Colonic mucosa (tissue), 4 donors: Measurements from ENCODE around the gene IFNG. TPM values are rescaled to one million over a fixed set of nuclear protein-coding genes. Genes with fewer than 3 reads are reported as not detected.
"Not testable (repeated sequence)": the region's sequence is repeated elsewhere in the genome, so short reads cannot be mapped to it uniquely, and the experiment has no call there.

Experiments used
- DNase-seq: peaks from one replicate; pipeline ENCODE4 v3.0.0-alpha.2; 2020
- H3K27ac ChIP-seq: fragments of 200-600 bp; one replicate; pipeline ENCODE4 v1.8.0; 2021
- H3K27me3 ChIP-seq: fragments of 200-600 bp; one replicate; pipeline ENCODE4 v1.8.0; 2021
- H3K36me3 ChIP-seq: fragments of 200-600 bp; one replicate; pipeline ENCODE4 v1.8.0; 2021
- H3K4me1 ChIP-seq: fragments of 200-600 bp; one replicate; pipeline ENCODE4 v1.8.0; 2021; ENCODE audit warnings: mild to moderate bottlenecking
- H3K4me3 ChIP-seq: fragments of 200-600 bp; one replicate; pipeline ENCODE4 v1.8.0; 2021
- H3K9ac ChIP-seq, 2 donors: one replicate each; pipeline ENCODE4 v1.7.0; 2013; ENCODE audit warnings: control low read depth in 2 of 2, low read depth in 2 of 2, low read length in 2 of 2
- H3K9me3 ChIP-seq: fragments of 200-600 bp; one replicate; pipeline ENCODE4 v1.8.0; 2021
- intact Hi-C: fragments of 100-400 bp; cut with DNase I; formaldehyde crosslinking; loops from one replicate; pipeline ENCODE4 v1.14.1; 2022
- total RNA-seq, 2 donors: library from RNA; stranded (reverse); fragmentation: NEBNext Ultra II Directional in 1 of 2; extraction: Animal tissue kit (Norgen Biotek cat#: 25700) in 1 of 2; gene quantifications; one replicate each; pipeline ENCODE4 v1.2.1, GENCODE V29; 2021
- TF ChIP-seq, protein P1 (sequence below): fragments of 200-600 bp; IDR thresholded peaks from one replicate; pipeline ENCODE4 v1.8.0; 2022; ENCODE audit warnings: antibody characterized with exemption, mild to moderate bottlenecking
- donor health status: healthy.
- donor health status: DM: no; HTN: no; CAD: no.
- donor health status: DM: no; HTN: no; CAD: no.

IFNG gene
- 1 to 10 TPM in 1 of 2 donors, not detected in 1; 1.1 TPM for total RNA-seq

GRCh38 chr12:68159681-68160304 lies at the start of gene IFNG:
IFNG (minus strand) TSS chr12:68159740; CDS start chr12:68159615, 125 bp downstream.
- H3K4me3 ChIP-seq: no peak within 1 kb of the TSS
- DNase-seq: no peak
- no peak within 1 kb of the TSS for H3K9ac ChIP-seq
- no peak within 1 kb of the TSS for H3K27ac ChIP-seq
- no peaks in the 10 kb centered on the region for H3K4me1 ChIP-seq
- no peaks in the 10 kb centered on the region for H3K9me3 ChIP-seq
- H3K27me3 ChIP-seq: no peaks in the 10 kb centered on the region
- H3K36me3 ChIP-seq: no peaks in the 10 kb centered on the region
- intact Hi-C loops: no loop called here
- TF ChIP-seq, protein P1, sequence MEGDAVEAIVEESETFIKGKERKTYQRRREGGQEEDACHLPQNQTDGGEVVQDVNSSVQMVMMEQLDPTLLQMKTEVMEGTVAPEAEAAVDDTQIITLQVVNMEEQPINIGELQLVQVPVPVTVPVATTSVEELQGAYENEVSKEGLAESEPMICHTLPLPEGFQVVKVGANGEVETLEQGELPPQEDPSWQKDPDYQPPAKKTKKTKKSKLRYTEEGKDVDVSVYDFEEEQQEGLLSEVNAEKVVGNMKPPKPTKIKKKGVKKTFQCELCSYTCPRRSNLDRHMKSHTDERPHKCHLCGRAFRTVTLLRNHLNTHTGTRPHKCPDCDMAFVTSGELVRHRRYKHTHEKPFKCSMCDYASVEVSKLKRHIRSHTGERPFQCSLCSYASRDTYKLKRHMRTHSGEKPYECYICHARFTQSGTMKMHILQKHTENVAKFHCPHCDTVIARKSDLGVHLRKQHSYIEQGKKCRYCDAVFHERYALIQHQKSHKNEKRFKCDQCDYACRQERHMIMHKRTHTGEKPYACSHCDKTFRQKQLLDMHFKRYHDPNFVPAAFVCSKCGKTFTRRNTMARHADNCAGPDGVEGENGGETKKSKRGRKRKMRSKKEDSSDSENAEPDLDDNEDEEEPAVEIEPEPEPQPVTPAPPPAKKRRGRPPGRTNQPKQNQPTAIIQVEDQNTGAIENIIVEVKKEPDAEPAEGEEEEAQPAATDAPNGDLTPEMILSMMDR: no peak

DNA sequence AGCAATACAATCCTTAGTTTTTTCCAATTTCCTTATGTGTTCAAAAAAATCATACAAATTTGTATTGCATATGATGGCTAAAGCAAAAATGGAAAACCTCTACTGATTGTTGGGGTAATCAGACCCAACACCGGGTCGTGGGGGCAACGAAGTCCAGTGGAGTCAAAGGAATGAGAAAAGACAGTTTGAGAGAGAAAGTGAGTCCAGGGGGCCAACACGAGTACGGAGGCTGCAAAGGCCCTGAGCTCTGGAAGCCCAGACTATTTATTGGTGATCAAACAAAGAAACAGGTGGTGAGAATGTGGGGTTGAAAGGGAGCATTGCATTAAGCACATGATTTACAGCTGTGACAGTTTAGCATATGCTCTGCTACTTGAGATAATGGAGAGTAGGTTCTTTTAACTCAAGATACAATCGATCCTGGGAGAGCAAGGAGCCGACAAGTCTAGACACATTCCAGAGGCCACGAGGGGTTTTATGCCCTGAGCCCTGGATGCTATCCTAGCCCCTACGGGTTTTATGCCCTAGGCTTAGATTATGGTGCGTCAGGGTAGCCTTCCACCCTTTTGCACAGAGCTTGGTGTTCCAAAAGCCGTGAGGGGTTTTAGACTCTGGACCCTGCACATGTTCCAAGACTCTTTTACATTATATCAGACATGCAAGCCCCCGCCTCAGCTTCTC lies 49.6 kb upstream of the IFNG start:
- H3K27ac ChIP-seq, DNase-seq, H3K36me3 ChIP-seq, H3K9ac ChIP-seq, H3K27me3 ChIP-seq, H3K4me3 ChIP-seq, H3K4me1 ChIP-seq, H3K9me3 ChIP-seq, intact Hi-C loops: not testable (repeated sequence)

GRCh38 chr12:68207276-68207675 lies 47.7 kb upstream of the IFNG start:
- DNase-seq: no peak

GRCh38 chr12:68206446-68206845 lies 46.9 kb upstream of the IFNG start:
- intact Hi-C loops: no loop called here
- Histone ChIP-seq H3K4me1 (no peaks in the 10 kb centered on the region), H3K36me3 (no peaks in the 10 kb centered on the region), H3K27me3 (no peaks in the 10 kb centered on the region), H3K4me3 (no peak overlapping the region), H3K9me3 (no peaks in the 10 kb centered on the region), H3K27ac (no peak overlapping the region), H3K9ac (no peak overlapping the region)
- no peak for DNase-seq
- TF ChIP-seq, protein P1: no peak

More at GRCh38 chr12:68207276-68207675, 47.7 kb upstream of the IFNG start:
- intact Hi-C loops: no loop called here
- H3K27ac ChIP-seq: no peak overlapping the region
- H3K4me1 ChIP-seq: no peaks in the 10 kb centered on the region
- H3K36me3 ChIP-seq: no peaks in the 10 kb centered on the region
- no peaks in the 10 kb centered on the region for H3K27me3 ChIP-seq
- H3K9me3 ChIP-seq: no peaks in the 10 kb centered on the region
- no peak overlapping the region for H3K4me3 ChIP-seq
- no peak overlapping the region for H3K9ac ChIP-seq
- TF ChIP-seq, protein P1: no peak

GRCh38 chr12:68203460-68203875 lies 43.9 kb upstream of the IFNG start:
- Histone ChIP-seq H3K4me1 (no peaks in the 10 kb centered on the region), H3K4me3 (no peak overlapping the region), H3K9ac (no peak overlapping the region), H3K36me3 (no peaks in the 10 kb centered on the region), H3K27me3 (no peaks in the 10 kb centered on the region), H3K9me3 (no peaks in the 10 kb centered on the region), H3K27ac (no peak overlapping the region)
- TF ChIP-seq, protein P1: no peak
- no peak for DNase-seq
- intact Hi-C loops: no loop called here

DNA sequence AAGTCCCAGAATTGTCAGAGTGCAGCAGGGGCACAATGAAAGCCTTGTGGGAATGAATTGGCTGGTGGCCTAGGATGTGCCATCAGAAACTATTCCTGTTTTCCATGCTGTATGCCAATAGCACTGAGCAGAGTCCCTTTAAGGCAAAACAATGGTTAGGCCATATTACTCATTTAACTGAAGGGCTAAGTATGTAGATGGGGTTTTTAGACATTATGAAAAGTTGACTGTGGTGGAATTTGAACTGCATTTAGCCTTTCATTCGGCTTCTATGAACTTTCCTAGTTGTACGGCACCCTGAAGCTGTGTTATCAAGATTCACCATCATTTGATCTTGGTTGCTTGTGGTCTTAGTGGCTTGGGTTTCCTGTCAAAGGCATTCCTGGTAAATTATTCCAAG lies 41.3 kb upstream of the IFNG start:
- Histone ChIP-seq H3K9ac (no peak overlapping the region), H3K4me3 (no peak overlapping the region), H3K36me3 (no peaks in the 10 kb centered on the region), H3K9me3 (no peaks in the 10 kb centered on the region), H3K27ac (no peak overlapping the region), H3K4me1 (no peaks in the 10 kb centered on the region), H3K27me3 (no peaks in the 10 kb centered on the region)
- intact Hi-C loops: no loop called here
- DNase-seq: no peak
- TF ChIP-seq, protein P1: no peak
